HG02852 (cell line): Measurements from ENCODE around the gene ITPR3.

Experiments used
- ATAC-seq: cut with Tn5 transposase; IDR thresholded peaks from one replicate; pipeline ENCODE4 v1.9.1; 2021; ENCODE audit warnings: mild to moderate bottlenecking, moderate library complexity; ENCODE audit not compliant: unreplicated experiment

The ITPR3 gene

DNA sequence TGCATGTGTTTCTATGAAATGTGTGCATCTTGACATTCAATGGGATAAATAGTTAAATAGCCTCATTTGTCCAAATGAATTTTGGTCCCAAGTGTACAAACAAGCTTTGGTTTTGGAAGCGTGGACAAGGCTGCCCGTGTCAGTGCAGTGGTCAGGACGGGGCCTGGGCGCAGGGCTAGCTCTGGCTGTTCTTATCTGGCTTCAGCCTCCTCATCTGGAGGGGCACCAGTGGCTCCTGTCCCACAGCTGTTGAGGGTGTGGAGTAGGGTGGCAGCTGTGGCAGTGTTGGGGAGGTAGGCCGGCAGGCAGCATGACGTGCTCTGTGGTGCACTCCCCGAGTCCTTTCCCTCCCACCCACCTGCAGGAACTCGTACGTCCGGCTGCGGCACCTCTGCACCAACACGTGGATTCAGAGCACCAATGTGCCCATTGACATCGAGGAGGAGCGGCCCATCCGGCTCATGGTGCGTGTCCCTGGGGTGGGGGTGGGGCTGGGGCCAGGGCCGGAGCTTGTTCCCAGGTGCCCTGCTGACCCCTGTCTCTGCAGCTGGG lies 43.5 kb downstream of the ITPR3 start:
- ATAC-seq: no peak

DNA sequence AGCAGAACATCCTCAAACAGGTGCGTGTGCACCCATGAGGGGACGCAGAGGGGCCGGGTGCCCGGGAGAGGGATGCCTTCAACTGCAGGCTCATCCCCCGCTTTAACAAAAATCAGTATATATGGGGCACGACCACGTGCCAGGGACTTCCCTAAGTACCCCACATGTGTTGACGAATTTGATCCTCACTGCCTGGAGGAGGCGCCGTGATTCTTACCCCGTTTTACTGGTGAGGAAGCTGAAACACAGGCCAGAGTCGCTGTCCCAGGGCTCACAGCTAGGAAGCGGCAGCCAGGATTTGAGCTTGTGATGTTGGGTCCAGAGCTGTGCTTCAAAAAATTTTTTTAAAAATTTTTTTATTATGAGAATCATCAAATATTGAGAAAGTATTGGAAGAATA lies 44.8 kb downstream of the ITPR3 start:
- ATAC-seq: no peak

DNA sequence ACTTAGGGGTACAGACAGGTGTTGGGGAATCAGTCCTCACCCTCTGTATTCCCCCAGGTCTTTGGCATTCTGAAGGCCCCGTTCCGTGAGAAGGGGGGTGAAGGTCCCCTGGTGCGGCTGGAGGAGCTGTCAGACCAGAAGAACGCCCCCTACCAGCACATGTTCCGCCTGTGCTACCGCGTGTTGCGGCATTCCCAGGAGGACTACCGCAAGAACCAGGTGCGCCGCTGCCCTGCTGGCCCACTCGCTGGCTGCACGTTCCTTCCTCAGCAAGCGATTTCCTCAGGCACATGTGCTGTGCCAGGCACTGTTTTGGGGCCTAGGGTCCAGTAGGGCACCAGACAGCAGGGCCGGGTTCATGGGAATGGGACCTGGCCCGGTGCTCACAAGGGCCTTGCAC lies 46.0 kb downstream of the ITPR3 start:
- no peak for ATAC-seq

DNA sequence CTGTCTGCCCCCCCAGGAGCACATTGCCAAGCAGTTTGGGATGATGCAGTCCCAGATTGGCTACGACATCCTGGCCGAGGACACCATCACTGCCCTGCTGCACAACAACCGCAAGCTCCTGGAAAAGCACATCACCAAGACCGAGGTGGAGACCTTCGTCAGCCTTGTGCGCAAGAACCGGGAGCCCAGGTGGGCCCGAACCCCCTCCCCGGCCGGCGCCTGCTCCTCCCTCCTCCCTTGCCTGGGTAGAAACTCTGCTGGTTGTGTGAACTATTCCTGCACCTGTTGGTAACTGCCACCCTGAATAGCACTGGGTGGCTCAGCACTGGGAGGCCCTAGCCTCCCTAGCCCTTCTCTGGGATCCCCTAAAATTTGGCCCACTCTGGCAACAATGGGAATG lies 46.7 kb downstream of the ITPR3 start:
- no peak for ATAC-seq

DNA sequence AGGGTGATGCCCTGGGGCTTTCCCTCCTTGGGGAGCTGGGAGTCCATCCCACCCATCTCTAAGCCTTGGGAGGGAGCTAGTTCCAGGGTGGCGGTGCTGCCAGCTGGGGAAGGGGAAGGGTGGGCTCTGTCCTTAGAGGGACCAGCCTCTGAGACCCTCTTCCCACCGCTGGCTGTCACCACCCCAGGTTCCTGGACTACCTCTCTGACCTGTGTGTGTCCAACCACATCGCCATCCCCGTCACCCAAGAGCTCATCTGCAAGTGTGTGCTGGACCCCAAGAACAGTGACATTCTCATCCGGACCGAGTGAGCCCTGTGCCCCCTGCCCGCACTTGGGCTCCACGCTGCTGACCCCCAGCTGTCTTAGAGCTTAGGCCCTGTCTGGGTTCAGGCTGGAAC lies 47.2 kb downstream of the ITPR3 start:
- ATAC-seq: no peak

DNA sequence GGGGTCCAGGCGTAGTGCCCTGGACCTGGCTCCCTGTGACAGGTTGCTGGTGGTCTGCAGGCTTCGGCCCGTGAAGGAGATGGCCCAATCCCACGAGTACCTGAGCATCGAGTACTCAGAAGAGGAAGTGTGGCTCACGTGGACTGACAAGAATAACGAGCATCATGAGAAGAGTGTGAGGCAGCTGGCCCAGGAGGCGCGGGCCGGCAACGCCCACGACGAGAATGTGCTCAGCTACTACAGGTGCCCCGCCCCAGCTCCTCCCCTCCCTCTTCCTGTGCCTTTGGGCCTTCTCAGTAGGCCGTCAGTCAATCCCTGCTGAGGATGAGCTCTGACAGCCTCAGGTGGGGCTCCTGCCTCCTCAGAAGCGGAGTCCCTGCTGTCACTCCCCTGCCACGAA lies 47.8 kb downstream of the ITPR3 start:
- ATAC-seq: no peak

DNA sequence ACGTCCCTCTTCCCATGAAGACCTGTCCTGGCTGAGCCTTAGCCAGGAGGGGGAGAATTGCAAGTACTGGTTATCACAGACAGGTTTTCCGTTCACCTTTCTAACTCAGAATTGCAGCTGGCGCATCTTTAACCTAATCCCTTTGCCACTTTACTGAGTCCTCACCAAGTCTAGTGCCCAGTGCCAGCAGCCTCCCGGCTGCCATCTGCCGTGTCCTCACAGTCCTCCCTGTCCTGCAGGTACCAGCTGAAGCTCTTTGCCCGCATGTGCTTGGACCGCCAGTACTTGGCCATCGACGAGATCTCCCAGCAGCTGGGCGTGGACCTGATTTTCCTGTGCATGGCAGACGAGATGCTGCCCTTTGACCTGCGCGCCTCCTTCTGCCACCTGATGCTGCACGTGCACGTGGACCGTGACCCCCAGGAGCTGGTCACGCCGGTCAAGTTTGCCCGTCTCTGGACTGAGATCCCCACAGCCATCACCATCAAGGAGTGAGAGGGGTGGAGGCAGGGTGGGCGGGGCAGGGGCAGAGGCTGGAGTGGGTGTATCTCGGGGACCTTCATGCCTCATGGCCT lies 49.1 kb downstream of the ITPR3 start:
- ATAC-seq: no peak

DNA sequence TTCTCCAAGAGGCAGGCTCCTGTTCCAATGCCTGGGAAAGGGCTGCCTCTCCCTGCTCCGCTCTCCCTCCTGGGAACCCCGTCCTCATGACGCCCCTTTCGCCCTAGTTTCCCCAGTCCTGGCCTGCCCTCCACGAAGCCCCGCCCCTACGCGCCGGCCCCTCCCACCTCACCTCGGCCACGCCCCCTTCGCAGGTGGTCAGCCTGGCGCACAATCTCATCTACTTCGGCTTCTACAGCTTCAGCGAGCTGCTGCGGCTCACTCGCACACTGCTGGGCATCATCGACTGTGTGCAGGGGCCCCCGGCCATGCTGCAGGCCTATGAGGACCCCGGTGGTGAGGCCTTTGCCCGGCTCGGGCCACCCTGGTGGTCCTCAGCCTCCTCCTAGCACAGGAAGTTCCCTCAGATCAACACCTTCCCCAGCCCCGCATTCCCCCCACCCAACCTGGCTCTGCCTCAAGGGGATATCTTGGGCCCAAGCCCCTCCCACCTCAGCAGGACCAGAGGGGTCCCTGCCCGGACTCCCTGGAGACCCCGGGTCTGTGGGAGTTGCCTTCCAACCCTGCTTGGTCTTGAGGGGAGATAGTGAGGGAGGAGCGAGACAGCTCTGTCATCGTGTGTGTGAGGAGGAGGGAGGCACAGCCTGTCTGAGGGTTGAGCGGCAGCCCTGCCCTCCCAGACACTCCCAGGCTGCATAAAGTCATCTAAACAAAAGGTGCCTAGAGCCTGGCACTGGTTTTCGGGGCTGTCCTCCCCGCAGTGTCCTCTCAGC lies 50.0 kb downstream of the ITPR3 start:
- ATAC-seq: no peak

DNA sequence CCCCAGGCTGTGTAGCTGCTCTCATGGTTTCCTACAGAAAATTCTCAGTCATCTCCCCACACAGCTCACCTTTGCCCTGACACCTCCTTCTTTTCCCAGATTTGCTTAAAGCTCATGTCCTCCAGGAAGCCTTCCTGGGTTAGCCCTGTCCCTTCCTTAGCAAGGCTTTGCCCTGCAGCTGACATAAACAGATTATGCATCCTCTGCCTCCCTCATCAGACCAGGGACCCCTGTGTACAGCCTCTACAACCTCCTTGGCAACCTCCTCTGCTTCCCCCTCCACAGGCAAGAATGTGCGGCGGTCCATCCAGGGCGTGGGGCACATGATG lies 50.6 kb downstream of the ITPR3 start:
- no peak for ATAC-seq

DNA sequence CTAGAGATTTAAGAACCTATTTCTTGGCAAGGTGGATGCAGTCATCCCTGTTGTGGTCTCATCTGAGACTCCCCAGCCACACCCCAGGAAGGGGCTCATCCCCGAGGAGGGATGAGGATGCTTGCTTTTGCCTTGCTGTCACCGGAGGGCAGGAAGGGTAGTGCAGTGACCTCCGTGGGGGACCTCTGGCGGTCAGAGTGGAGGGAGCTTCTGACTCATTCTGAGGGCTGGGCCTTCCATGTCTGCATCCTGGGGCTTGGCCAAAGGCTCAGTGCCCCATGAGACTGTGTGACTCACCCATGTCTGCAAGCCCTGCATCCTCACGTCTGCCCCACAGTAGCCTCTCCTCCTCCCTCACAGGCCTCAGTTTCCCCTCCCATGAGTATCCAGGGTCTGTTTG lies 51.7 kb downstream of the ITPR3 start:
- ATAC-seq: no peak

DNA sequence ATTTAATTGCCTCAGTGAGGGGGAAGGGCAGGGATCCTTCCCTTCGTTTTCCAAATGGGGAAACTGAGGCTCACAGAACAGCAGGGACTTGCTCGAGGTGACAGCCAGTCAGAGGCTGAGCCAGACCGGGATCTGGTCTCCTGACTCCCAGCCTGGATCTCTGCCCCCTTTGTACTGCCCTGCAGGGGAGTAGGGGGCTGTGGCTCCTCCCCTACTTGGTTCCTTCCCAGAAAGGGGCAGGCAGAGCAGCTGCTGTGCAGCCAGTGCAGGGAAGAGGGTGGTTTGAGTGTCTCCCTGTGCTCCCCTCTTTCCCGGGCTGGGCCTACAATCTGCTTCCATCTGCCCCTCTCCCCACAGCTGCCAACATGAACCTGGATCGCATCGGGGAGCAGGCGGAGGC lies 52.7 kb downstream of the ITPR3 start:
- no peak for ATAC-seq

DNA sequence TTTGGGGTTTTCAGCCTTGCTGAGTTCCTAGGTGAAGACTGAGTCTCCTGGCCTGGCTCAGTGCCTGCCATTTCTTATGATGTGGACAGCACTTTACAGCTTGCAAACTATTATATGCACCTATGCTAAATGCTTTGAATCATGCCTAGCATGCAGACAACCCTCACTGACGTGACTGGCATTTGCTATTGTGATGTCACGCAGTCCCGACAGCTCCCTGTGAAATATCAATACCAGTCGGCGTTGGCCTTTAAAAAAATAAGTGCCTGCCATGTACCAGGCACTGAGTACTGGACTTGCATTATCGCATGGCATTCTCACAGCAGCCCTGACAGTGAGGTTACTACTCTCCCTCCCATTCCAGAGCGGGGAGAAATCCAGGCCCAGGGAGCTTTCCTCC lies 54.8 kb downstream of the ITPR3 start:
- ATAC-seq: no peak

DNA sequence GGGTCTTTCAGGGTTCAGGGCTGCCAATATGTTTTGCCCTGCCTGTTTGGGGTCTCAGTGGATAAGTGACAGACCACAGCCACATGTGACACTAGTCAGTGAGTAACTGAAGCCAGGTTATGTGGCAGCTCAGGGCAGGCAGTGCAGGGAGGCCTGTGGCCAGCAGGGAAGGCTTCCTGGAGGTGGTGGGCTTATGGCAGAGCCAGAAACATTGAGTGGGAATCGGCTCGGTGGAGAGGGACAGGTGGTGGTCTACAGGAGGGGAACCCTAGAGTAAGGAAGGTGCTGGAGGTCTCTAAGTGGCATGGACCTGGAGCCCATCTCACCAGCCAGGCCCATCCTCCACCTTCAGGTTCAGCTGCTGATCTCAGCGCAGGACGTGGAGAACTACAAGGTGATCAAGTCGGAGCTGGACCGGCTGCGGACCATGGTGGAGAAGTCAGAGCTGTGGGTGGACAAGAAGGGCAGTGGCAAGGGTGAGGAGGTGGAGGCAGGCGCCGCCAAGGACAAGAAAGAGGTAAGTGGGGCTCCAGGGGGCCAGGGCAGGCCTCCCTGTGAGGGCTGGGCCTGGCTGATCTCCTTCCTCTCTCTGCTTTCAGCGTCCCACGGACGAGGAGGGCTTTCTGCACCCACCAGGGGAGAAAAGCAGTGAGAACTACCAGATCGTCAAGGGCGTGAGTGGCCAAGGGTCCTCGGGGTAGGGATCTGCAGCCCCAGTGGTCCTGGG lies 55.5 kb downstream of the ITPR3 start:
- ATAC-seq: no peak

DNA sequence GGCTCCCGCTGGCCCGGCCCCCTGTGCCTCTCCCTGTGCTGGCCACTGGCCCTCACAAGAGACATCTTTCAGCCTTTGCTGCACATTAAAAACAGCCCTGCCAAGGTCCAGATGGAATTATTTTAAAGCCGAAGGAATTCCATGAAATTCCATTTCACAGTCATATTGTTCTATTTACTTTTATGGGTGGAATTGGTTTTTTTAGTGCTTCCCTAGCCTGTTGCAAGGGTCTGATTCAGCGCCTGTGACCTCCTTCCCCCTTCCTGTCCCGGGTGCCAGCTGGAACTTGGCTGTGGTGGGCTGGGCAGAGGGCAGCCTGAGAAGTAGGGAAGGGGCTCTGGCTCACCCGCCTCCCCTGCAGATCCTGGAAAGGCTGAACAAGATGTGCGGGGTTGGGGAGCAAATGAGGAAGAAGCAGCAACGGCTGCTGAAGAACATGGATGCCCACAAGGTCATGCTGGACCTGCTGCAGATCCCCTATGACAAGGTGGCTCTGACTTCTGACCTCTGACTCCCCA lies 56.1 kb downstream of the ITPR3 start:
- ATAC-seq: no peak

DNA sequence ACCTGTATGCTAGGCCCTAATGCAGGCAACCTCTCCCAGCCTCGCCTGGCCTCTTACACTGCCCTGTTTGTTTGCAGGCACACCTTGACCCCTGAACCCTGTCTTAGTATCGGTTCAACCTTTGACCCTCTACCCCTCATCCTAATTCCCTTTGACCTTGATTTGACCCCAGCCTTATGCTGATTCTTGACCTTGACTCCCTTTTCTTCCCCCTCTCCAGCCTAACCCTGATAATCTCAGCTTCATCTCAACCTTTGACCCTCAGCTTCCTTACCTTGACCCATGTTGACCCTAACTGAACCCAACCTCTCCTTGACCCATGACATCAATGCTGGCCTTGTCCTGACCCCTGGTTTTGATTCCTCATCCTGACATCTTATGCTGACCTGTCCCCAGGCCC lies 56.6 kb downstream of the ITPR3 start:
- ATAC-seq: no peak

DNA sequence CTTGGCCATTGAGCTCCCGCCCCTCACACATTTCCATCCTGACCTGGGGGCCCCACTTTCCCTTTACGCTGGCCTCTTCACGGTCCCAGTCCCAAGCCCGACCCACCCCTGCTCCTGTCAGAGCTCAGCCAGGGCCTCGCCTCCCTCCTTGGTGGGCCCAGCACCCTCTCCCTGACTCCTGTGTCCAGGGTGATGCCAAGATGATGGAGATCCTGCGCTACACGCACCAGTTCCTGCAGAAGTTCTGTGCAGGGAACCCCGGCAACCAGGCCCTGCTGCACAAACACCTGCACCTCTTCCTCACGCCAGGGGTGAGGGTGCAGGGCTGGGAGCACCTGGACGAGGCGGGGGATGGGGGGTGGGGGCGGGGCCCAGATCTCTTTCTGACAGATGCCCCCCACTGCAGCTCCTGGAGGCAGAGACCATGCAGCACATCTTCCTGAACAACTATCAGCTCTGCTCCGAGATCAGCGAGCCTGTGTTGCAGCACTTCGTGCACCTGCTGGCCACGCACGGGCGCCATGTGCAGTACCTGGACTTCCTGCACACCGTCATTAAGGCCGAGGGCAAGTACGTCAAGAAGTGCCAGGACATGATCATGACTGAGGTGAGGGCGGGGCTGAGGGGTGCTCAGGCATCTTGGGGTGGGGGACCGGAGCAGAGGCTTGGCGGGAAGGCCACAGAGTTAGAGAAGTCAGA lies 57.3 kb downstream of the ITPR3 start:
- ATAC-seq: no peak

DNA sequence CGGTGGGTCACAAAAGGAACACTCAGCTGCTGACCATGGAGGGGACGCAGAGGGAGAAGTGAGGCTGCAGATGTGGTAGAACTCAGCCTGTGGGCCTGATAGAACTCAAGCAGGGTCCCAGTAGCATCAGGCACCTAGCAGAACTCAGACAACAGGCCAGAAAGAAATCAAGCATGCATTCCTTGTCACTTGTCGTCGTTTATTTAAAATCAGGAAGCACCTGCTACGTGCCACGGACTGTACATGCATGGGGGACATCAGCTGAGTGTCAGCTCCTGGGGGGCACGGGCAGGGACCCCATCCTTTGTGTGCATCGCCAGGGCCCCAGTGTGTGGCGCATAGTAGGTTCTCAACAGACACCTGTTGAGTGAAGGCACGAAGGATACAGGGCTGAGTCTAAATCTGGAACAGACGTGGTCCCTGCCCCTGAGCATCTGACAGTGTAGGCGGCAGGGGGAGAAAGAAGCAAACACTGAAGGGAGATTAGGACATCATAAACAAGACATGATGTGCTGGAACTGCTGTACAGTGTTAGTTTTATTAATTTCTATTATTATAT lies 57.9 kb downstream of the ITPR3 start:
- no peak for ATAC-seq

DNA sequence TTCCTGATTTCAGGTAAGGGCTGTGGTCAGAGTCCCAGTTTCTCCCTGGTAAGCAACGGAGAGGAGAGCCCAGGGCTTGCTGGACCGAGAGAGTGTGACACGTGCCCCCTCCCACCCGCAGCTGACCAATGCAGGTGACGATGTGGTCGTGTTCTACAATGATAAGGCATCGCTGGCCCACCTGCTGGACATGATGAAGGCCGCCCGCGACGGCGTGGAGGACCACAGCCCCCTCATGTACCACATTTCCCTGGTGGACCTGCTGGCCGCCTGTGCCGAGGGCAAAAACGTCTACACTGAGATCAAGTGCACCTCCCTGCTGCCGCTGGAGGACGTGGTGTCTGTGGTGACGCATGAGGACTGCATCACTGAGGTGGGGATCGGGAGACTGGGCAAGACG lies 58.6 kb downstream of the ITPR3 start:
- ATAC-seq: no peak

DNA sequence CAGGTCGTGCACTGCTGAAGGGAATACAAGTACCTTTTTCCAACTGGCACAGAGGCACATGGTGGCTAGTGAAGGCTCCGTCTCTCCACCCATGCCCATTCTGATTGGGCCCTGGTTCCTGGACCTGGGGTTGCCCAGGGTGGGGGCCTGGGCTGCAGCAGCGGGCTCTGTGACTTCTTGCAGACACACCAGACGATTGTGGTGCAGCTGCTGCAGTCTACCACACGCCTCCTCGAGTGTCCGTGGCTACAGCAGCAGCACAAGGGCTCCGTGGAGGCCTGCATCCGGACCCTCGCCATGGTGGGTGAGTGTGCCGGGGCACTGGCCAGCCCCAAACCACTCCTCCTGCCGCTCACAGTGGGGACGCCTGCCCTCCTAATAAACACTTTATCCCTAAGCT lies 61.2 kb downstream of the ITPR3 start:
- no peak for ATAC-seq

DNA sequence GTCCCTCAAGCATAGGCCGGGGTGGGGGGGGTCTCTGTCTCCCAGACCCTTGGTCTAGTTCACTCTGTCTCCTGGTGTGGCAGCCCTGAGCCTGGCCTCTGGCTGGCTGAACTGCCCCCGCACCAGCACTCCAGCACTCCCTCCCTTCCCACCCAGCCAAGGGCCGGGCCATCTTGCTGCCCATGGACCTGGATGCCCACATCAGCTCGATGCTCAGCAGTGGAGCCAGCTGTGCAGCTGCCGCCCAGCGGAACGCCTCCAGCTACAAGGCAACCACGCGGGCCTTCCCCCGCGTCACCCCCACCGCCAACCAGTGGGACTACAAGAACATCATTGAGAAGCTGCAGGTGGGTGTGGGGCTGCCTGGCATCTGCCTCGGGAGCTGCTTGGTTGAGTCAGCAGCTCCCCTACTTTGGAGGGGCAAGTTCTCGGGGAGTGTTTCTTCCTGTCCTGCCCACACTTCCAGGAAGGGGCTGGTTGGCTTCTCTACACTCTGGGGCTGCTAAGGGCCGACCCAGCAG lies 62.0 kb downstream of the ITPR3 start:
- ATAC-seq: no peak
